HFFc6 (cell line): ENCODE measurements around the gene FAM131B. TPM values are rescaled to one million over a fixed set of nuclear protein-coding genes. Genes with fewer than 3 reads are reported as not detected.
"Not testable (repeated sequence)": the region's sequence is repeated elsewhere in the genome, so short reads cannot be mapped to it uniquely, and the experiment has no call there.

Experiments used
- DNase-seq: peaks from one replicate; pipeline ENCODE4 v3.0.0-alpha.2; 2018
- H3K27ac Mint-ChIP-seq: 2 replicates; pipeline ENCODE4 v1.8.0; 2020; ENCODE audit warnings: mild to moderate bottlenecking, mixed read lengths
- H3K27me3 Mint-ChIP-seq: 2 replicates; pipeline ENCODE4 v1.8.0; 2021; ENCODE audit warnings: mild to moderate bottlenecking, moderate library complexity, mixed read lengths; ENCODE audit not compliant: insufficient read depth
- H3K36me3 Mint-ChIP-seq: 2 replicates; pipeline ENCODE4 v1.8.0; 2021; ENCODE audit warnings: low read depth, mixed read lengths
- H3K4me1 Mint-ChIP-seq: 2 replicates; pipeline ENCODE4 v1.8.0; 2020; ENCODE audit warnings: low read depth, mixed read lengths
- H3K4me3 Mint-ChIP-seq: 2 replicates; pipeline ENCODE4 v1.8.0; 2020; ENCODE audit warnings: mild to moderate bottlenecking, moderate library complexity, mixed read lengths
- H3K9me3 Mint-ChIP-seq: 2 replicates; pipeline ENCODE4 v1.8.0; 2020; ENCODE audit warnings: mild to moderate bottlenecking, mixed read lengths
- CTCF ChIP-seq: fragments of 200-600 bp; sonication (generic); IDR thresholded peaks from 2 replicates; pipeline ENCODE4 v1.5.0; 2021; ENCODE audit warnings: antibody characterized with exemption, mild to moderate bottlenecking
- total RNA-seq, 6 experiments: library from RNA; stranded (reverse); fragmentation: NEBNext Ultra II Directional; extraction: Animal tissue kit (Norgen Biotek cat#: 25700); gene quantifications; 2 replicates in 1 of 6; 3 replicates in 5 of 6; pipeline ENCODE4 v1.2.3, GENCODE V29; 2021

The FAM131B gene
- total RNA-seq, 6 experiments from 2014 or later, result 0.70 to 1.3 (median 0.98) TPM

GRCh38 chr7:143395187-143396149, 33.0 kb upstream of the FAM131B start:
- Mint-ChIP-seq H3K4me1 (peaks cover 42% of the 10 kb centered on the region), H3K4me3 (no peak overlapping the region), H3K27me3 (peaks cover 25% of the 10 kb centered on the region), H3K27ac (peak overlapping the region; percentile 18; the same call in 1 of the 2 replicates), H3K9me3 (peaks cover 5% of the 10 kb centered on the region; the same call in 1 of the 2 replicates), H3K36me3 (peaks cover 14% of the 10 kb centered on the region)
- DNase-seq, result no peak
- TF ChIP-seq CTCF, result peak; percentile 67

GRCh38 chr7:143394777-143395176, 32.3 kb upstream of the FAM131B start:
- peaks cover 5% of the 10 kb centered on the region; the same call in 1 of the 2 replicates for H3K9me3 Mint-ChIP-seq
- no peak for DNase-seq
- no peak overlapping the region for H3K4me3 Mint-ChIP-seq
- H3K36me3 Mint-ChIP-seq, result peaks cover 20% of the 10 kb centered on the region
- no peak for TF ChIP-seq CTCF
- H3K27me3 Mint-ChIP-seq, result peaks cover 29% of the 10 kb centered on the region
- no peak overlapping the region; the same call in 1 of the 2 replicates for H3K27ac Mint-ChIP-seq
- peaks cover 49% of the 10 kb centered on the region for H3K4me1 Mint-ChIP-seq

DNA sequence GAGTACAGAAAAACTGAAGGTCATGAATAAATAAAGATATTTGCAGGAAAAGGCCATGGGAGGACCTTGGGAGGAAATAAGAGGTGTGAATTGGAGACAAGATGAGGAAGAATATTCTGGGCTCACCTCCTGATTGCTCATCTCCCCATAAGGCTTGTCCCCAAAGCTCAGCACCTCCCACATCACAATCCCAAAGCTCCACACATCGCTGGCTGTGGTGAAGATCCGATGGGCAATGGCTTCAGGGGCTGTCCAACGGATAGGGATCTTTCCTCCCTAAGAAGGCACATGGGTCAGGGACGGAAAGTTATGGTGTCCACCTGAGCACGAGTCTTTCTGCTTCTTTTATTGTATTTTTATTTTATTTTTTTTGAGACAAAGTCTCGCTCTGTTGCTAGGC, 31.6 kb upstream of the FAM131B start:
- Mint-ChIP-seq H3K4me3 (peak overlapping the region; percentile 29; the same call in 1 of the 2 replicates), H3K27ac (peak overlapping the region; percentile 69), H3K36me3 (peaks cover 27% of the 10 kb centered on the region), H3K27me3 (peaks cover 35% of the 10 kb centered on the region), H3K9me3 (peaks cover 5% of the 10 kb centered on the region; the same call in 1 of the 2 replicates), H3K4me1 (peaks cover 56% of the 10 kb centered on the region)
- TF ChIP-seq CTCF, result no peak
- DNase-seq, result no peak

DNA sequence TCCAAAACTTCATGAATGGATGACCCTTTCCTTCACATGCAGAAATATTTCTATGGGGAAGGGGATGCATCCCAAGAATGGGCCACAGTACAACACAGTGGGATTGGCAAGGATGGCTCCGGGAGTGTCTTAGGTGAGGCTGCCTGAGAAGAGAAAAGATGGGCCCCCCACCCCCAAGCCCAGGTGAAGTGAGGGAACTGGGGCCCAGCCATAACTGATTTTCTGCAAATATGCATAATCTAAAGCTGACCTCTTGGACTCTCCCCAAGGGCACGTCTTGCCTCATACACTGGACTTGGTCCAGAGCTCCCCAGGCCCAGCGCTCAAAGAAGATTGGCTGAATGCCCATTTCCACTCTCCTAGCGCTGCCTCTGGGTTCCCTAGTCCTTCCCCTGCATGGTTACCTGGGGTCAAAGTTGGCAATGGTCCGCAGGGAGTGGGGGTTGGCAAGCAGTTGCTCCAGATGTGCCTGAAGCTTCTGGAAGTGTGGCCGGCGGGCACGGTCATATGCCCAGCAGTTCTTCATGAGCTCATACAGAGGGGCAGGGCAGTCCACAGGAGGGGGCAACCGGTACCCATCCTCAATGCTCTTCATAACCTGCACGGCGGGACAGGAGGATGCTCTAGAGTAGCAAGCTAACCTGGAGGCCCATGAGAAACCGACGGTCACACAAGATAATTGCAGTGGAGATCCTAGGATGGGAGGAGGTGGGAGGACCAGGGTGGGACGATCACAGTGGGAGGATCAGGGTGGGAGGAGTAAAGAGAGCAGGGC, 30.9 kb upstream of the FAM131B start:
- peak overlapping the region; percentile 29; the same call in 1 of the 2 replicates for H3K4me3 Mint-ChIP-seq
- peaks cover 5% of the 10 kb centered on the region; the same call in 1 of the 2 replicates for H3K9me3 Mint-ChIP-seq
- peaks cover 59% of the 10 kb centered on the region for H3K4me1 Mint-ChIP-seq
- no peak for TF ChIP-seq CTCF
- DNase-seq, result no peak
- H3K36me3 Mint-ChIP-seq, result peaks cover 29% of the 10 kb centered on the region
- peaks cover 37% of the 10 kb centered on the region for H3K27me3 Mint-ChIP-seq
- H3K27ac Mint-ChIP-seq, result peak overlapping the region; percentile 85

GRCh38 chr7:143392875-143393266, 30.4 kb upstream of the FAM131B start:
- Mint-ChIP-seq H3K27ac (peak overlapping the region; percentile 85), H3K4me3 (no peak overlapping the region; the same call in 1 of the 2 replicates), H3K9me3 (peaks cover 5% of the 10 kb centered on the region; the same call in 1 of the 2 replicates), H3K27me3 (peaks cover 39% of the 10 kb centered on the region), H3K4me1 (peaks cover 61% of the 10 kb centered on the region), H3K36me3 (peaks cover 29% of the 10 kb centered on the region)
- TF ChIP-seq CTCF, result no peak
- DNase-seq, result no peak

- H3K36me3 Mint-ChIP-seq, result peaks cover 29% of the 10 kb centered on the region
- H3K27ac Mint-ChIP-seq, result peak overlapping the region; percentile 85
- peaks cover 64% of the 10 kb centered on the region for H3K4me1 Mint-ChIP-seq
- DNase-seq, H3K9me3 Mint-ChIP-seq: not testable (repeated sequence)
- peak overlapping the region; percentile 50 for H3K4me3 Mint-ChIP-seq
- H3K27me3 Mint-ChIP-seq, result peaks cover 40% of the 10 kb centered on the region
Measured at GRCh38 chr7:143392427-143392826, 29.9 kb upstream of the FAM131B start.
